ENCODE results near the gene MBNL2.

The MBNL2 gene

DNA sequence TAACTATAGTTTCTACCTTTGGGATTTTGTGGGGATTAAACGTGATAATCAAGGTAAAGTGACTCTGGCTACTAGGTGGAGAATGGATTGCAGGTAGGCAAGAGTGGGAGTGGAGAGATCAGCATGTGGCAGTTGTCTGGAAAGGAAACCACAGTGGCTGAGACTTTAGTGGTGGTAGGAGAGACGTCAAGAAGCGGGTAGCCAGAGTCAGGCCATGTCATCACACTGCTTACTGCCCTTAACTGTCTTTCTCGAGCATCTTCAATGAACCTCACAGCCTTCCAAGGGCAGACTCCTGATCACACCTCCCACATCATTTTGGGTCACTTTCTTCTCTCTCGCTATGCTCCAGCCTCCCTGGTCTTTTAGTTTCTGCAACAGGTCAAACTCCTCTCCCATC is 28.6 kb upstream of the MBNL2 start:
- no peak for DNase-seq
- Histone ChIP-seq H3K9me3 (no peaks in the 10 kb centered on the region), H3K4me1 (0 out of 2 replicates have a peak, but pooled peaks cover 3% of the 10 kb centered on the region), H3K27me3 (no peaks in the 10 kb centered on the region), H3K36me3 (no peaks in the 10 kb centered on the region), H3K4me3 (ENCODE audit: low read depth, low read length) (no peak overlapping the region)
- TF ChIP-seq, protein P1, sequence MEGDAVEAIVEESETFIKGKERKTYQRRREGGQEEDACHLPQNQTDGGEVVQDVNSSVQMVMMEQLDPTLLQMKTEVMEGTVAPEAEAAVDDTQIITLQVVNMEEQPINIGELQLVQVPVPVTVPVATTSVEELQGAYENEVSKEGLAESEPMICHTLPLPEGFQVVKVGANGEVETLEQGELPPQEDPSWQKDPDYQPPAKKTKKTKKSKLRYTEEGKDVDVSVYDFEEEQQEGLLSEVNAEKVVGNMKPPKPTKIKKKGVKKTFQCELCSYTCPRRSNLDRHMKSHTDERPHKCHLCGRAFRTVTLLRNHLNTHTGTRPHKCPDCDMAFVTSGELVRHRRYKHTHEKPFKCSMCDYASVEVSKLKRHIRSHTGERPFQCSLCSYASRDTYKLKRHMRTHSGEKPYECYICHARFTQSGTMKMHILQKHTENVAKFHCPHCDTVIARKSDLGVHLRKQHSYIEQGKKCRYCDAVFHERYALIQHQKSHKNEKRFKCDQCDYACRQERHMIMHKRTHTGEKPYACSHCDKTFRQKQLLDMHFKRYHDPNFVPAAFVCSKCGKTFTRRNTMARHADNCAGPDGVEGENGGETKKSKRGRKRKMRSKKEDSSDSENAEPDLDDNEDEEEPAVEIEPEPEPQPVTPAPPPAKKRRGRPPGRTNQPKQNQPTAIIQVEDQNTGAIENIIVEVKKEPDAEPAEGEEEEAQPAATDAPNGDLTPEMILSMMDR (IDR thresholded peaks at IDR 0.05; ENCODE audit: low read depth, low read length): no peak

DNA sequence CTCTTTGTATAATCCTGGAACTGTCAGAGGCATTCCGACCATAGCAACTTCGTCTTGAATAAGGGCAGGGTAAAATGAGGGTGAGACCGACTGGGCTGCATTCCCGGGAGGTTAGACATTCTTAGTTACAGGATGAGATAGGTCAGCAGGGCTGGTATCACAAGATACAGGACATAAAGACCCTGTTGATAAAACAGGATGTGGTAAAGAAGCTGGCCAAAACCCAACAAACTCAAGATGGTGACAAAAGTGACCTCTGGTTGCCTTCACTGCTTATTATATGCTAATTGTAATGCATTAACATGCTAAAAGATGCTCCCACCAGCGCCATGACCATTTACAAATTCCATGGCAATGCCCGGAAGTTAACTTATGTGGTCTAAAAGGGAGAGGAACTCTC is 27.7 kb upstream of the MBNL2 start:
- Histone ChIP-seq H3K36me3 (no peaks in the 10 kb centered on the region), H3K4me3 (ENCODE audit: low read depth, low read length) (no peak overlapping the region), H3K27me3 (no peaks in the 10 kb centered on the region), H3K4me1 (0 out of 2 replicates have a peak, but pooled peaks cover 3% of the 10 kb centered on the region), H3K9me3 (no peaks in the 10 kb centered on the region)
- no peak for DNase-seq
- TF ChIP-seq, protein P1 (IDR thresholded peaks at IDR 0.05; ENCODE audit: low read depth, low read length): no peak

DNA sequence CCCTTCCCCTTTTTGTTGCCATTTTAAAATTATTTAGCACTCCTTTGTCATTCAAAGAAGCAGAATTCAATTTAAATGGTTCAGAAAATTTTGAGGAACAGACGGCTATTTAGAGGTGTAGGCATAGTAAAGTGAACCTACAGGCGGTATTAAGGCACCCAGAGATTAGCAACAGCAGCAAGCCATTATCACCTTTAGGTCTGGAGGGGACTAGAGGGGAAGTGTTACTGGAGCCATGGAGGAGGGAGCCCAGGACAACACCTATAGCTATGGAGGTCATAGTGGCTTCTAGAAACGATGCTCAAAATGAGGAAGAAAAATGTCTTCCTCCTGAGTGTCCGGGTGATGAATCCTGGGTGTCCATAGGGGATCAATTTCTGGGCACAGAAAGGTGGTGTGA is 25.8 kb upstream of the MBNL2 start:
- Histone ChIP-seq H3K4me3 (ENCODE audit: low read depth, low read length) (no peak overlapping the region), H3K9me3 (no peaks in the 10 kb centered on the region), H3K4me1 (0 out of 2 replicates have a peak, but pooled peaks cover 3% of the 10 kb centered on the region), H3K36me3 (no peaks in the 10 kb centered on the region), H3K27me3 (no peaks in the 10 kb centered on the region)
- TF ChIP-seq, protein P1 (IDR thresholded peaks at IDR 0.05; ENCODE audit: low read depth, low read length): no peak
- no peak for DNase-seq

DNA sequence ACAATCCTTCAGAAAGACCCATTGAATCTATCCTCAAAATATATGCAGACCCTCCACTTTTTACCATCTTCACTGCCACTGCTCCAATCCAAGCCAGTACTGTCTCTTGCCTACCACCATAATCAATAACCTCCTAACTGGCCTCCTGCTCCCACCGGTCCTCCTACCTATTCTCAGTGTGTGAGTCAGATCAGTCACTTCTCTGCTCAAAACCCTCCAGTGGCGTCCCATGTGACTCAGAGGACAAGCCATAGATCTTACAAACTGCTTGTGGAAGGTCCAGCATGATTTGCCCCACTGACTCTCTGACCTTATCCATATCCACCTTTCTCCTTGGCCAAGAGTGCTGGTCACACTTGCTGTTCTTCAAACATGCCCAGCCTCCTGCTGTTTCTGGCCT is 23.4 kb upstream of the MBNL2 start:
- no peaks in the 10 kb centered on the region for H3K36me3 ChIP-seq
- no peak overlapping the region for H3K4me3 ChIP-seq (ENCODE audit: low read depth, low read length)
- no peaks in the 10 kb centered on the region for H3K27me3 ChIP-seq
- no peaks in the 10 kb centered on the region for H3K9me3 ChIP-seq
- TF ChIP-seq, protein P1 (IDR thresholded peaks at IDR 0.05; ENCODE audit: low read depth, low read length): no peak
- DNase-seq: no peak
- 0 out of 2 replicates have a peak, but pooled peaks cover 3% of the 10 kb centered on the region for H3K4me1 ChIP-seq

DNA sequence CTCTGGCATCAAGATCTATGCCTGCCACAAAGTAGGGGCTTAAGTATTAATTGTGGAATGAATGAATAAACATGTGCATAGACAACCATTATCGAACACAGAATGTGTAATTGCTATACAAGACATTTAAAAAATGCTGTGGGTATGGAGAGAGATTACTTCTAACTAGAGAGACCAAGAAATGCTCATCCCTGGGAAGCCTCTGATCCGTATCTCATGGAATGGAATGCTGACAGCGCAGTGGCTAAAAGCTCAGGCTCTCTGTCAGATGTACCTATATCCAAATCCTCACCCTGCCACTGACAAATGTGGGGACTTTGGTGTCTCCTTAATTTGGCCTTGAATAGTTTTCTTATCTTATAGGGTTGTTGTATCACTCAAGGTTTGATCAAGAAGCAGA is 22.7 kb upstream of the MBNL2 start:
- TF ChIP-seq, protein P1 (IDR thresholded peaks at IDR 0.05; ENCODE audit: low read depth, low read length): no peak
- Histone ChIP-seq H3K9me3 (no peaks in the 10 kb centered on the region), H3K36me3 (no peaks in the 10 kb centered on the region), H3K4me3 (ENCODE audit: low read depth, low read length) (no peak overlapping the region), H3K4me1 (0 out of 2 replicates have a peak, but pooled peaks cover 3% of the 10 kb centered on the region), H3K27me3 (no peaks in the 10 kb centered on the region)
- no peak for DNase-seq

DNA sequence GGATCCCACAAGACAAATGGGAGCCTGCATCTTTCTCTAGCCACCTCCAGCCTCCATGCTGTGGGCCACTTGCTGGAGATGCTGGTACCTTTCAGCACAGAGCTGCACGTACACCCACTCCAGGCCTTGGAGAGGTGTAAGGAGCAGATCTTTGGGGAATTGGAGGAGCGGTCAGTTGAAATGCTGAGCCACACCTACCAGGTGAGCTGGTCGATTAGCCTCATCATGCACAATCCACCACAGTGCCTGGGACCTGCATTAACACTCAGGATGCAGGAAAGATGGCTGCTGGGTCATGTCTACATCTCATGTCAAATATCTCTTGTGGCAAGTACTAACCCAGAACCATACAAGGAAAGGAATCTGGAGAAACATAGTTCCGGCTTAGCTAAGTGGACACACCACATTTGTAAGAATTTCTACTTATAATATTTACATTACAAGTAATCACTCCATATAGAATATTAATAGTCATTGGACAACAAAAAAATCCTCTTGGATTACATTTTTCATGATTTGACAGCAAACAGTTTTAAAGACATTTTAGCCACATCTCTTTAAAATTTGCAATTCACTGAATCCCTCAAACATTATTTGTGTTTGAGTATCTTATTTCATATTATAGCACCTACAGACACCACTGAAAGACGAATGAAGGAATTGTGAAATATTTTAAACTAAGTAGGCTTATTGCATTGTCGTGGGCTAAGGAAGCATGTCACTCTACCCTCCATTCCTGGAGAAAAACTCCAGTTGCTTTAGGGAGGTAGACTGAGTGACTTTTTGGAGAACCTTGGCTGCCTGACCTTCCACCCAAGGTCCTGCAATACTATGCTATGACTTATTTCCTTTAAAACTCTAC is 21.8 kb upstream of the MBNL2 start:
- Histone ChIP-seq H3K4me1 (0 out of 2 replicates have a peak, but pooled peaks cover 3% of the 10 kb centered on the region), H3K9me3 (no peaks in the 10 kb centered on the region), H3K36me3 (no peaks in the 10 kb centered on the region), H3K27me3 (no peaks in the 10 kb centered on the region), H3K4me3 (ENCODE audit: low read depth, low read length) (no peak overlapping the region)
- TF ChIP-seq, protein P1 (IDR thresholded peaks at IDR 0.05; ENCODE audit: low read depth, low read length): no peak
- DNase-seq: no peak
